OCI-M1 (cell line): ENCODE measurements around the gene SMG6.

Source experiments
- DNase-seq: peaks from one replicate; lab custom pipeline; 2025; lab: John Stamatoyannopoulos, UW

Gene SMG6

DNA sequence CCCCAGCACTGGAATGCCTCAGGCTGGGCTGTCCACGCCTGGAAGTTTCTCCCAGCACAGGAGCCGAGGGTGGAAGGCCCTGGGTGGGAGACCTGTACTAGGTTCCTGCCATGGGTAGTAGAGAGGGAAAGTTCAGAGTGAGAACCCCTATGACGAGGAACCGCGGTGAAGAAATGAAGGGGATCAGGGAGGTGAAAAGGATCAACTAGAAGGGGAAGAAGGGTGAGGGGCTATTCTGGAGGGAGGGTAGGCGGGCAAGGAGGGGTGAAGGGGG, 243.3 kb downstream of the SMG6 start:
- no peak for DNase-seq

DNA sequence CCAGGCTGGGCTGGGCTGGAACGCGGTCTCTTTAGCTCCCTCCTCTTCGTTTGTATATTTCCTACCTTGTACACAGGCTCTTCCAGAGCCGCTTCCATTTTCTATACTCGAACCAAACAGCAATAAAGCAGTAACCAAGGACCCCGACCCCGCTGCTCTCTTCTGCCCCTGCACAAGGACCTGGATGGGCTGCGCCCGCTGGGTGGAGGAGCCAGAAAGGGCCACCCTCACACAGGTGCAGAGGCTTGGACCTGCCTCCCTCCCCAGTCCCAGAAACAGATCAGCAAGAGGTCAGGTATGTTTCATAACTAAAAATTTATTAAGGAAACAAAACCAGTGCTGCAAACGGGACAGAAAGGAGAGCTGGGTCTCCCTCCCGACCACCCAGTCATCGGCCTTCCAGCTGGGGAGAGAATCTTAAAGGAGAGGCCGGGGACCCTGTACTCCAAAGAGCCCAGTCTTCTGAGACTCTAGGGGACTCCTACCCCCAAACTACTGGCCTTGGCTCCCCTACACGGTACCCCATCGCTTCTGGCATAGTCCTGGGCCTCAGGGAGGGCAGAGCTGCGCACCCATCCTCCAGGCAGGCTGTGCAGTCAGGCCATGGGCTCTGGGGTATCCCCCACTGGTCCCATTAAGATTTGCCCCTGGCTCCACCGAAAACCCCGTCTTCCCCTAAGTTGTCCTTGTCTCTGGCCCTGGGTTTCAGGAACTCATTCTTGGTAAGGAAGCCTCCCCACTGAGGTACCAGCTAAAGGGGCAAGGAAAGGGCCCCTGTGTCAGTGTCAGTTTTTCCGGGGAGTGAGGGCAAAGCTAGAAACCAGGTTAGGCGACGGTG, 243.8 kb downstream of the SMG6 start:
- no peak for DNase-seq

DNA sequence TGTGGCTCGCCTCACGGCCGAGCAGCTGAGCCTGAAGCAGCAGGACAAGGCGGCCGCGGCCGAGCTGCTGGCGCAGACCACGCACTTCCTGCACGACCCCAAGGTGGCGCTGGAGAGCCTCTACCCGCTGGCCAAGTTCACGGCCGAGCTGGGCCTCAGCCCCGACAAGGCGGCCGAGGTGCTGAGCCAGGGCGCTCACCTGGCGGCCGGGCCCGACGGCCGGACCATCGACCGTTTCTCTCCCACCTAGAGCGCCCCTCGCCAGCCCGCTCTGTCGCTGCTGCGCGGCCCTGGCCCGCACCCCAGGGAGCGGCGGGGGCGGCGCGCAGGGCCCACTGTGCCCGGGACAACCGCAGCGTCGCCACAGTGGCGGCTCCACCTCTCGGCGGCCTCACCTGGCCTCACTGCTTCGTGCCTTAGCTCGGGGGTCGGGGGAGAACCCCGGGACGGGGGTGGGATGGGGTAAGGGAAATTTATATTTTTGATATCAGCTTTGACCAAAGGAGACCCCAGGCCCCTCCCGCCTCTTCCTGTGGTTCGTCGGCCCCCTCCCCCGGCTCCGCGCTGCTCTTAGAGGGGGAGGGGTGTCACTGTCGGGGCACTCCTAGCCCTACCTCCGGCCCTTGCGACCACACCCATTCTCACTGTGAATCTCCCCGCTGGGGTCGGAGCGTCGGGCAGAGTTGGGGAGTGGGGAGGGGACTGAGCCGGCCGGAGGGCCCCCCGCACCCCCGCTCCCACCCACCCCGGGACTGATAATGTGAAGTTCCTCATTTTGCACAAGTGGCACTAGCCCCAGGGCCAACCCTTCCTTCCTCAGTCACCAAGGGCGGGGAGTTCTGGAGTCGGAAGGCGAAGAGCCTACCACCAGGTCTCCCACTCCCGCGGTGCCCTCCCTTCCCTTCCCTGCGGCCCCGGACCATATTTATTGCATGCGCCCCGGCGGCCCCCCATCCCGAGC, 244.7 kb downstream of the SMG6 start:
- peak; percentile 89 for DNase-seq

DNA sequence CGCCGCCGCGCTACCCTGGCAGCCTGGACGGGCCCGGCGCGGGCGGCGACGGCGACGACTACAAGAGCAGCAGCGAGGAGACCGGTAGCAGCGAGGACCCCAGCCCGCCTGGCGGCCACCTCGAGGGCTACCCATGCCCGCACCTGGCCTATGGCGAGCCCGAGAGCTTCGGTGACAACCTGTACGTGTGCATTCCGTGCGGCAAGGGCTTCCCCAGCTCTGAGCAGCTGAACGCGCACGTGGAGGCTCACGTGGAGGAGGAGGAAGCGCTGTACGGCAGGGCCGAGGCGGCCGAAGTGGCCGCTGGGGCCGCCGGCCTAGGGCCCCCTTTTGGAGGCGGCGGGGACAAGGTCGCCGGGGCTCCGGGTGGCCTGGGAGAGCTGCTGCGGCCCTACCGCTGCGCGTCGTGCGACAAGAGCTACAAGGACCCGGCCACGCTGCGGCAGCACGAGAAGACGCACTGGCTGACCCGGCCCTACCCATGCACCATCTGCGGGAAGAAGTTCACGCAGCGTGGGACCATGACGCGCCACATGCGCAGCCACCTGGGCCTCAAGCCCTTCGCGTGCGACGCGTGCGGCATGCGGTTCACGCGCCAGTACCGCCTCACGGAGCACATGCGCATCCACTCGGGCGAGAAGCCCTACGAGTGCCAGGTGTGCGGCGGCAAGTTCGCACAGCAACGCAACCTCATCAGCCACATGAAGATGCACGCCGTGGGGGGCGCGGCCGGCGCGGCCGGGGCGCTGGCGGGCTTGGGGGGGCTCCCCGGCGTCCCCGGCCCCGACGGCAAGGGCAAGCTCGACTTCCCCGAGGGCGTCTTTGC, 245.6 kb downstream of the SMG6 start:
- DNase-seq: no peak

DNA sequence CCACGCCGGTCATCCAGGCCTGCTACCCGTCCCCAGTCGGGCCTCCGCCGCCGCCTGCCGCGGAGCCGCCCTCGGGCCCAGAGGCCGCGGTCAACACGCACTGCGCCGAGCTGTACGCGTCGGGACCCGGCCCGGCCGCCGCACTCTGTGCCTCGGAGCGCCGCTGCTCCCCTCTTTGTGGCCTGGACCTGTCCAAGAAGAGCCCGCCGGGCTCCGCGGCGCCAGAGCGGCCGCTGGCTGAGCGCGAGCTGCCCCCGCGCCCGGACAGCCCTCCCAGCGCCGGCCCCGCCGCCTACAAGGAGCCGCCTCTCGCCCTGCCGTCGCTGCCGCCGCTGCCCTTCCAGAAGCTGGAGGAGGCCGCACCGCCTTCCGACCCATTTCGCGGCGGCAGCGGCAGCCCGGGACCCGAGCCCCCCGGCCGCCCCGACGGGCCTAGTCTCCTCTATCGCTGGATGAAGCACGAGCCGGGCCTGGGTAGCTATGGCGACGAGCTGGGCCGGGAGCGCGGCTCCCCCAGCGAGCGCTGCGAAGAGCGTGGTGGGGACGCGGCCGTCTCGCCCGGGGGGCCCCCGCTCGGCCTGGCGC, 246.3 kb downstream of the SMG6 start:
- no peak for DNase-seq

DNA sequence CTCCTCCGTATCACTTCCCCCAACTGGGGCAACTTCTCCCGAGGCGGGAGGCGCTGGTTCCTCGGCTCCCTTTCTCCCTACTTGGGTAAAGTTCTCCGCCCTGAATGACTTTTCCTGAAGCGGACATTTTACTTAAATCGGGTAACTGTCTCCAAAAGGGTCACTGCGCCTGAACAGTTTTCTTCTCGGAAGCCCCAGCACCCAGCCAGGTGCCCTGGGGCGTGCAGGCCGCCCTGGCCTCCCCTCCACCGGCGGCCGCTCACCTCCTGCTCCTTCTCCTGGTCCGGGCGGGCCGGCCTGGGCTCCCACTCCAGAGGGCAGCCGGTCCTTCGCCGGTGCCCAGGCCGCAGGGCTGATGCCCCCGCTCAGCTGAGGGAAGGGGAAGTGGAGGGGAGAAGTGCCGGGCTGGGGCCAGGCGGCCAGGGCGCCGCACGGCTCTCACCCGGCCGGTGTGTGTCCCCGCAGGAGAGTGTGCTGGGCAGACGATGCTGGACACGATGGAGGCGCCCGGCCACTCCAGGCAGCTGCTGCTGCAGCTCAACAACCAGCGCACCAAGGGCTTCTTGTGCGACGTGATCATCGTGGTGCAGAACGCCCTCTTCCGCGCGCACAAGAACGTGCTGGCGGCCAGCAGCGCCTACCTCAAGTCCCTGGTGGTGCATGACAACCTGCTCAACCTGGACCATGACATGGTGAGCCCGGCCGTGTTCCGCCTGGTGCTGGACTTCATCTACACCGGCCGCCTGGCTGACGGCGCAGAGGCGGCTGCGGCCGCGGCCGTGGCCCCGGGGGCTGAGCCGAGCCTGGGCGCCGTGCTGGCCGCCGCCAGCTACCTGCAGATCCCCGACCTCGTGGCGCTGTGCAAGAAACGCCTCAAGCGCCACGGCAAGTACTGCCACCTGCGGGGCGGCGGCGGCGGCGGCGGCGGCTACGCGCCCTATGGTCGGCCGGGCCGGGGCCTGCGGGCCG, 247.1 kb downstream of the SMG6 start:
- DNase-seq: no peak

DNA sequence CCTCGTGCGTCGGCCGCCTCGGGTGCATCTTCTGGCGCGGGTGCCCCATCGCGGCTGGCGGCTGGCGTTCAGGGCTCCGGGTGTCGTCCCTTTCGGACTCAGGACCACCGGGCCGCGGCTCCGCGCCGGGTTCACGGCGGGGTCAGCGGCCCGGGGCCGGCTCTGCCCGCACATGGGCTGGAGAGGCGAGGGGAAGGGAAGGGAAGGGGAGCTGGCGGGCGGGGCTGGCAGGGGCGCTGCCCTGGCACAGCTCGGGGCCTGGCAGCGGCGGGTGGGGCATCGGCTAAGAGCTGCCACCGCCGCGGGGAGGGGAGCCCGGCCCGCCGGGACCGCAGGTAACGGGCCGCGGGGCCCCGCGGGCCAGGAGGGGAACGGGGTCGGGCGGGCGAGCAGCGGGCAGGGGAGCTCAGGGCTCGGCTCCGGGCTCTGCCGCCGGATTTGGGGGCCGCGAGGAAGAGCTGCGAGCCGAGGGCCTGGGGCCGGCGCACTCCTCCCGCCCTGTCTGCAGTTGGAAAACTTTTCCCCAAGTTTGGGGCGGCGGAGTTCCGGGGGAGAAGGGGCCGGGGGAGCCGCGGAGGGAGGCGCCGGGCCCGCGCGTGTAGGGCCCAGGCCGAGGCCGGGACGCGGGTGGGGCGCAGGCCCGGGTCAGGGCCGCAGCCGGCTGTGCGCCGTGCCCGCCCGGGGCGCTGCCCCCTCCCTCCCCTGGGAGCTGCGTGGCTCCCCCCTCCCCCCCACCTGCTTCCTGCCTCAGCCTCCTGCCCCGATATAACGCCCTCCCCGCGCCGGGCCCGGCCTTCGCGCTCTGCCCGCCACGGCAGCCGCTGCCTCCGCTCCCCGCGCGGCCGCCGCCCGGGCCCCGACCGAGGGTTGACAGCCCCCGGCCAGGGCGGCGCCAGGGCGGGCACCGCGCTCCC, 248.0 kb downstream of the SMG6 start:
- no peak for DNase-seq

DNA sequence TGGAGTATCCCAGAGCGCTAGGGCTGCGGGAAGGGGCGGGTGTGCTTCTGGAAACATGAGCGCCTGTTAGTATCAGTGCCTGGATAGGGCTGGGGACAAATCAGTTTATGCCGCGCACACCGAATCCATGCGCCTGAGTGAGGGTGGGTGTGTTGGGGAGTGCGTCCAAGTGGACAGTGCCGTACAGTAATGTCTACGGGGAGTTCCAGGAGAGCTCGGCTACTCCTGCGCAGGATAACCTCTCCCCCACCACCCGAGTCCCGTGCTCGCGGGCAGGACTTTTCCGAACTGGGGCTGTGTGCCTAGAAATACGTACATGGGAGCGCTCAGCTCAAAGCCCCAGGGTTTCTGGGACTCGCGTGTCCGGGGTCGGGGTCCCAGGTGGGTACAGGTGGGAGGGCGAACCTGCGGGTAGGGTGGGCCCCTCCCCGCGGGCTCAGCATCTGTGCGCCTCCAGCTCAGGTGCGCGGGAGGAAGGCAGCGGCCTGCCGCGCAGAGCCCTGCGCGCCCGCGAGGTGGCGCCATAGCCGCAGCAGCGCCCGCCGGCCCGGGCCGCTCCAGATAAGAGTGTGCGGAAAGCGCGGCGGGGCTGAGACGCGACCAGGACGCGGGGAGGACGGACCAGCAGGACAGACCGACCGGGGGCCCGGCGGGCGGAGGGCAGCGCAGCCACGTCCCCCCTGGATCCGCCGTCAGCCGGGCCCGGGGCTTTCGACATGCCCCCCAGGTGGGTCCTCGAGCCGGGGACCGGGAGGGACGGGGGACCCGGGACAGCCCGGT, 248.9 kb downstream of the SMG6 start, which contains the start of gene HIC1:
HIC1 (plus strand) TSS at position 592 of the 780 bp plus-strand sequence. CDS start 1,588 bp downstream, outside the sequence.
- peak; percentile 80 for DNase-seq

DNA sequence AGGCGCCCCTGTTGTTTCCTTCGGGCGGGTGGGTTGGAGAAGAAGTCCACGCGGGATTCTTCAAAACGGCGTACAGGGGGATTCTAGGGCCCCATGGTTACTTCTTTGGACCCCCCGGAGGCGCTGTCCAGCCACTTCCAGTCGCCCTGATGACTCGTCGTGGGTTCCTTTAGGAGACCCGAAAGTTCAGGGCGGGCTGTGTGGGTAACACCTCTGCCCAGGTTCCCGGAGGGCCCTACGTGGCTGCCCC, 249.4 kb downstream of the SMG6 start:
- DNase-seq: no peak

DNA sequence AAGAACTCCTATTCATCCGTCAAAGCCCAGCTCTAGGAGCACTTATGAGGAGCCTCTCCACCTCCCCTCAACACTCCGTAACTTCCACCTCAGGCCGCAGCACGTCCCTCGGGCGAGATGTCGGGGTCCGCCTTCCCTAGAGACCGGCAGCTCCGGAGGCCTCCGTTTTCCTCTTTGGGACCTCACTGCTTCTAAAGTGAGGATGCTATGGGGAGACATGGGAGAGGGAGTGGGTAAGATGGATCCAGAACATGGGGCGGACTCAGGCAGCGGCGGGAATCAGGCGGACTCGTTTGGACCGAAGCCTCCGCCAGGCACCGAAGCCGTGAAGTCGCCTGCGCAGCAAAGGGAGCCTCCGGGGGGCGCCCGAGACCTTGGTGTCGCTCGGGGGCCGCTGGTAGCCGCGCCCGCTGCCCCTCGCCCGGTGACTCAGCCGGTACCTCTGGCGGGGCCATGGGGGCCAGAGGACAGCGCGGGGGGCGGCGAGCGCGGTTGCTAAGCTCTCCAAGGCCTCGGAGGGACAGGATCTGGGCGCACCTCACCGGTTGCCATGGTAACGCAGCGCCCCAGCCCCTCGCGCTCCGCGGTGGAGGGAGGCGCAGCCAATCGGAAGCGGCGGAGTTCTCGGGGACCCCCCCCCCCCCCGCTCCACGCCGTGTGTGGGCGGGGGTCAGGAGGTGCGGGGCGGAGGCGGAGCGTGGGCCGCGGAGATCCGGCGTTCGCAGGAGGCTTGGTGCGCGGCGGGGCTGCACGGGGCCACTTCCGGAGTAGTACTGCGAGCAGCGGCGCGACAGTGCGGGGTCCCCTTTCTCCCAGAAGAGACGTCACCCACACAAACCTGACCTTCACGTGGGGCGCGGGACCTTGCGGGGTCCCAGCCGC, 250.0 kb downstream of the SMG6 start:
- peak; percentile 70 for DNase-seq

DNA sequence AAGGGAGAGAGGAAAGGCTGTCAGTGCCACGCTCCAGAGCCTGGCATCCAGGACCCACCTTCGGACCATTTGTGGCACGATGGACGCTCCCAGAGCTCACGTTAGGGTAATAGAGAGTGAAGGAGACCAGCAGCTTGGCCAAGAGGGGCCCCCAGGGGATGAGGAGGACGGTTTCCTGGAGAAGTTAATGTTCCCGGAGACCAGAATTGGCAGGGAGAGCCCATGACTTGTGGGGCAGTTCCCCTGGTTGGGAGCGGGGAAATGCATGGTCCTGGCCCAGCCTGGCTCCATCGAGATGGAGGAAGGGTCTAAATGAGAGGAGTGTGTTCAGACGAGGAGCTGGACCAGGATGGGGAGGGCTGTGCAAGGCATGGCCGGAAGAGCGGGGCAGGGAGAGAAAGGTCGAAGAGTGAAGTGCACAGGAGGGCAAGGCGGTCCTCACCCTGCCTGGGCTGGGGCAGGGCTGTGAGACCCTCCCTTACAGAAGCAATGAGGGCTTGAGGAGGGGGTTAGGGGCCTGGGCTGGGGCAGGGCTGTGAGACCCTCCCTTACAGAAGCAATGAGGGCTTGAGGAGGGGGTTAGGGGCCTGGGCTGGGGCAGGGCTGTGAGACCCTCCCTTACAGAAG, 251.5 kb downstream of the SMG6 start:
- no peak for DNase-seq

DNA sequence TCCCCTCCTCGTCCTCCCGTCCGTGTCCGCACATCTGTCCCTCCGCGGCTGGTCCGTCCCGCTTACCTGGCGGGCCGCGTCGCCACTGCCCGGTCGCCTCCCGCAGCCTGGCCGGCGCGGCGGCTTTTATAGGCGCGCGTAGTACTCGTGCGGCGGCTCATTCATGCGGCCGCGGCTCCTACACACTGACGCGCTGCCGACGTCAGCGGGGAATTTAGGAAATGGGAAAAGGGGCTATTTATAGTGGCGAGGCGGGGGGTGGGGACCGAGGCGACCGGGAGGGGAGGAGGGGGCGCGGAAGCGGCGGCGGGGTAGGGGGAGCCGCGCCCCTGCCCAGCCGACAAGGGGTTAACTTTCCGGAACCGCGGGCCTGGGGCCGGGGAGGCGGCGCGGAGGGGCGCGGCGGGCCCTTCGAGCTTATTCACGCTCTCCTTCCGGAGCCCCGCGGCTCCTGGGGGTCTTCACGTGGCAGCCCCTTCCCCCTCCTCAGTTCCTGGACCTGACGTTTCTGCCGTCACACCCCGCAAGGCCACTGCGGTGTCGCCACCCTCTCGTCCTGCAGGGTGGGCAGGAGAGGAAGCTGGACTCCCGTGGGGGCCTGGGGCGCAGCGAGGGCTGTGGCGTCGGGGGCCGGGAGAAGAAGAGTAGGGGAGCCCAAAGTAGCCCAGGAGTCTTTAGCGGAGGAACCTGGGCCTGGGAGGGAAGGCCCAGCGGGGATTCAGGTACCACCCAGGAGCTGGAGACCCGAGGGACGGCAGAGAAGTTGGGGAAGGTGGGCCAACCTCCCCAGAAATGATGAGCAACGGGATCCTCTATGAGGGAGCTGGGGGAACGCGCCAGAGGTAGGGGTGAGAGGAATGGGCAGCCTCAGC, 252.3 kb downstream of the SMG6 start:
- DNase-seq: no peak

DNA sequence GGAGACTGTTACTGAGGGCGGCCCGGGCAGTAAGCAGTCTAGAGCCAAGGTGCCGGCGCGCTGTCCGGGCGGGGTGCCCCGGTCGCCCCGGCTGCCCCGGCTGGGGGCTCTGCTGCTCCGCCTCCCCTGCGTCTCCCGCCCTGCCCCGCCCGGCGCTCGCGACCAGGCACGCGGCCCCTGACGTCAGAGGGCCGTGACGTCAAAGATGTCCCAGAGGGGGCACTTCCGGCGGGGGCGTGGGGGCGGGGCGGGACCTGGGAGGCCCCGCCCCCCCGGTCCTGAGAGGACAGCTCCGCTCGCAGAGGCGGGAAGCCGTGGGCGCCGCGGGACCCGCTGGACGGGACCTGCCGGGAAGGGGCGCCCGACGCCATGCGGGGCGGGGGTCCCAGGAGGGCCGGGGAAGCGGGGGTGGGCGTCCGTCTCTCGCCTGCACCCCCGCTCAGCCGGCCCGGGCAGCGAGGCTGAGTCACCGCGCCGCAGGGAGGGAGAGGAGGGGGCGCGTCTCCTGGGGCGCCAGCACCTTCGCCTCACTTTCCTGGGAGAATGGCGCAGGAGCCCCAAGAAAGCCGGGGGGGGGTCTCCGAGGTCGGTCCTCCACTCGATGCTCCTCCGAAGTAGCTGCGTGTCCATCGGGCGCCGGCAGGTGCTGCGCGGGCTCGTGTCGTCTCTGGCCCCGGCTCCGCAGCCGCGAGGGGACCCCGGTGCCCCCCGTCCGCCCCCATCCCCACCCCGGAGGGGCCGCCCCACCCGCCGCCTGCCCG, 253.1 kb downstream of the SMG6 start:
- peak; percentile 75 for DNase-seq

DNA sequence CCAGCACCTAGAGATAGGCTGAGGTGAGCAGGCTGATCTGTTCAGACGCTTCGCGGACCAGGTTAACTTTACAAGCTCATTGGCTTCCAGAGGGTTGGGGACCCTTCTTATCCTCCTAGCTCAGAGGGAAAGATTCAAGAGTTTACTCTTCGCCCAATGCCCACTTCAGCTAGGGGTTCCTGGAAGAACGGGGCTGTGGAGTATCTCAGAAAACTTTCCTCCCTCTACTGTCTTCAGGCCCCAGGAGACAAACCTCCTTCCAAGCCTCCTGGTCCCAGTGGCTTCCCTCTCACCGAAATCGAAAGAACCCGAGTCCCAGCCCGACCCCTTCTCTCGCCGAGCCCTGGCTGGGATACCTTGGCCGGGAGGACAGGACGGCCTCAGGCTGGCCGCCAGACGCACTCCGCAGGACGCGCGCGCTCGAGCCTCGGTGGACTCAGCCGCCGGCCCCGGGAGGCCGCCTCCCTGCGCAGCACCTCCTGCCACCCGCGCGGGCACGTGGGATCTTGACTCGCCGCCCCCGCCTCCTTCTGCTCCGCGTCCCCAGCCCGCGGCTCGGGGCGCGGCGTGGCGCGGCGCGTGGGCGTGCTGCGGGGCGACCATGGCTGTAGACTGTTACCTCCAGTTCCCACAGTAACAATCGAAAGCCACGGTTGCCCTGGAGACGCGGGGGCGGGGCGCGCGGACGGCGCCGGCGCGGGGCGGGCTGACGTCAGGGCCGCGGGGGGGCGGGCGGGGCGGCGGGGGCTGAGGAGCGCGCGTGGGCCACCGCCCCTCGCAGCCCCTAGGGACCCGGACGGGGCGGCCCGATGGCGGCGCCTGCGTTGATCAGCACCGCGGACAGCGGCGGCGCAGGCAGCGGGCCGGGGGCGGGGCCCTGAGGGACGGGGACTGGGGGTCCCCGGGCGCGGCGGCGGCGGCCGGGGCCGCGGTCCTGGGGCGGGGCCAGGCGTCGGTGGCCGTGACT, 254.0 kb downstream of the SMG6 start:
- DNase-seq: peak; percentile 77

DNA sequence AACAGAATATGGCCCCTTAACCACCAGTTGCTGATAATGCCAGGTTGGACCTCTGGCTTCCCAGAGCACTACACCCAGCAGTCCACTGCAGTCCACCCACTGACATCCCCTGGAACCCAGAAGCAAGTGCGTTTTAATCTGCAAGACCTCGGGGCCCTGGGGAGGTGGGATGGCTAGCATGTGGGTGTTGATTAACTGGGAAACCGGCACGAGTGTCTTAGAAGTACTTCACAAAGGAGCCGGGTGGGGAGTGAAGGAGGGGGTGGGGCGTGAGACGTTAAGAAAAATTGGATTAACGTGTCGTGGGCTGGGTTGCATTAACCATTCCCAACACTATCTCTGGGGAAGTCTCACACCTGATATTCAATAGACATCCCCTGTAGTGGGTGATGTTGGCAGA, 254.8 kb downstream of the SMG6 start:
- DNase-seq: no peak
